HepG2 (cell line): ENCODE data around the gene DCAKD. TPM values are rescaled to one million over a fixed set of nuclear protein-coding genes. Genes with fewer than 3 reads are reported as not detected.

Experiments
- ASH2L ChIP-seq: fragments of 300-600, 200-600 bp; sonication (generic); IDR thresholded peaks from 2 replicates; pipeline ENCODE4 v1.7.0; 2017; ENCODE audit warnings: low read depth, mild to moderate bottlenecking, moderate library complexity, mixed read lengths, low read length; ENCODE audit not compliant: insufficient read length
- FOXA1 ChIP-seq, 2 experiments: fragments of 450-650 bp in 1 of 2; sonication (generic) in 1 of 2; formaldehyde crosslinking in 1 of 2; IDR thresholded peaks; 2 replicates each; pipeline versions ENCODE4 v1.4.0 to v1.6.1; 2016 to 2020; ENCODE audit warnings: missing genetic modification reagents in 1 of 2
- FOXP1 ChIP-seq, 2 experiments: fragments of 450-650 bp in 1 of 2; IDR thresholded peaks; 2 replicates each; pipeline ENCODE4 v1.6.1; 2017 to 2018; ENCODE audit warnings: antibody characterized with exemption in 1 of 2
- HDAC6 ChIP-seq: fragments of 200-600 bp; sonication (generic); IDR thresholded peaks from 2 replicates; pipeline ENCODE4 v1.7.0; 2017; ENCODE audit warnings: mild to moderate bottlenecking, antibody characterized with exemption, low read length, low read depth
- HES4 ChIP-seq: sonication (generic); formaldehyde crosslinking; IDR thresholded peaks from 2 replicates; pipeline ENCODE4 v1.9.0; 2021; ENCODE audit warnings: mild to moderate bottlenecking, missing genetic modification reagents, borderline replicate concordance
- MAFG ChIP-seq: sonication (generic); formaldehyde crosslinking; IDR thresholded peaks from 2 replicates; pipeline ENCODE4 v1.5.1; 2020; ENCODE audit warnings: mild to moderate bottlenecking, missing genetic modification reagents
- MYNN ChIP-seq: sonication (generic); formaldehyde crosslinking; IDR thresholded peaks from 2 replicates; pipeline ENCODE4 v1.4.0; 2020; ENCODE audit warnings: mild to moderate bottlenecking, low read depth, missing genetic modification reagents
- MZF1 ChIP-seq: sonication (generic); formaldehyde crosslinking; IDR thresholded peaks from 2 replicates; pipeline ENCODE4 v1.8.1; 2023; ENCODE audit warnings: mild to moderate bottlenecking, missing genetic modification reagents, borderline replicate concordance
- NFATC3 ChIP-seq: sonication (generic); formaldehyde crosslinking; IDR thresholded peaks from 2 replicates; pipeline ENCODE4 v1.5.1; 2020; ENCODE audit warnings: mild to moderate bottlenecking, missing genetic modification reagents
- NR0B2 ChIP-seq: sonication (generic); formaldehyde crosslinking; IDR thresholded peaks from 2 replicates; pipeline ENCODE4 v1.4.0; 2020; ENCODE audit warnings: mild to moderate bottlenecking, missing genetic modification reagents
- POLR2AphosphoS2 ChIP-seq: IDR thresholded peaks from 2 replicates; pipeline ENCODE4 v1.6.1; 2011; ENCODE audit warnings: low read depth, low read length, improper control_type of control experiment
- RORA ChIP-seq: sonication (generic); formaldehyde crosslinking; IDR thresholded peaks from 2 replicates; pipeline ENCODE4 v1.5.0; 2020; ENCODE audit warnings: mild to moderate bottlenecking, missing genetic modification reagents, moderate library complexity
- SRF ChIP-seq: IDR thresholded peaks from 2 replicates; pipeline ENCODE4 v1.6.1; 2011; ENCODE audit warnings: mild to moderate bottlenecking, low read depth, low read length, moderate library complexity
- ZMYM4 ChIP-seq: sonication (generic); formaldehyde crosslinking; IDR thresholded peaks from 2 replicates; pipeline ENCODE4 v1.8.1; 2023; ENCODE audit warnings: mild to moderate bottlenecking, missing genetic modification reagents
- ZNF44 ChIP-seq: sonication (generic); formaldehyde crosslinking; IDR thresholded peaks from 2 replicates; pipeline ENCODE4 v1.5.1; 2020; ENCODE audit warnings: mild to moderate bottlenecking, missing genetic modification reagents
- ZNF749 ChIP-seq: sonication (generic); formaldehyde crosslinking; IDR thresholded peaks from 2 replicates; pipeline ENCODE4 v1.8.0; 2022; ENCODE audit warnings: mild to moderate bottlenecking, missing genetic modification reagents, moderate library complexity, borderline replicate concordance
- ZNF839 ChIP-seq: sonication (generic); formaldehyde crosslinking; IDR thresholded peaks from 2 replicates; pipeline ENCODE4 v1.4.0; 2020; ENCODE audit warnings: missing genetic modification reagents, mild to moderate bottlenecking, borderline replicate concordance
- polyA plus RNA-seq, 8 experiments: library from polyadenylated mRNA; depleted of rRNA in 3 of 8; stranded (reverse) in 7 of 8; unstranded in 1 of 8; fragments of >200 nt; fragmentation: Illumina TruSeq in 4 of 8; extraction: Trizol in 4 of 8; gene quantifications; 2 replicates each; pipeline versions ENCODE4 v1.2.1 to v1.2.3, GENCODE V29; 2011 to 2016; ENCODE audit warnings: low read depth in 4 of 8, missing spikeins in 1 of 8, mixed read lengths in 1 of 8; ENCODE audit not compliant: insufficient read depth in 1 of 8
- total RNA-seq, 5 experiments: library from RNA; depleted of rRNA; stranded (reverse); fragments of >200 nt; fragmentation: Illumina TruSeq; extraction: Trizol; gene quantifications; 2 replicates each; pipeline ENCODE4 v1.2.3, GENCODE V29; 2016; ENCODE audit warnings: low read depth in 1 of 5
- TF ChIP-seq, protein P1 (sequence below): sonication (generic); formaldehyde crosslinking; IDR thresholded peaks from 2 replicates; pipeline ENCODE4 v1.5.0; 2020; ENCODE audit warnings: missing genetic modification reagents
- TF ChIP-seq, protein P2 (sequence below): sonication (generic); formaldehyde crosslinking; IDR thresholded peaks from 2 replicates; pipeline ENCODE4 v1.4.0; 2020; ENCODE audit warnings: mild to moderate bottlenecking, low read depth, missing genetic modification reagents
- TF ChIP-seq, protein P3 (sequence below): sonication (generic); formaldehyde crosslinking; IDR thresholded peaks from 2 replicates; pipeline ENCODE4 v1.4.0; 2020; ENCODE audit warnings: mild to moderate bottlenecking, missing genetic modification reagents, borderline replicate concordance
- TF ChIP-seq, protein P4 (sequence below): sonication (generic); formaldehyde crosslinking; IDR thresholded peaks from 2 replicates; pipeline ENCODE4 v1.8.1; 2023; ENCODE audit warnings: missing genetic modification reagents, inconsistent platforms, borderline replicate concordance

The DCAKD gene
- total and polyA plus RNA-seq, 2 of the 13 experiments (the other 11 are each of a cell fraction or from before 2014, with no cell fraction given), result 25.9 to 29.2 TPM

- TF ChIP-seq FOXA1 (IDR thresholded peaks at IDR 0.05) (no peak), FOXA1 (CRISPR knock-in tag; IDR thresholded peaks at IDR 0.05) (peak; percentile 69), MAFG (CRISPR knock-in tag) (no peak), FOXP1 (IDR thresholded peaks at IDR 0.05) (no peak), FOXP1 (CRISPR knock-in tag; IDR thresholded peaks at IDR 0.05) (peak; percentile 31), RORA (CRISPR knock-in tag) (no peak), ASH2L (peak; percentile 62), NFATC3 (CRISPR knock-in tag) (no peak), ZNF749 (CRISPR knock-in tag) (no peak), NR0B2 (CRISPR knock-in tag) (no peak), MZF1 (no peak), ZNF44 (CRISPR knock-in tag) (no peak), ZNF839 (CRISPR knock-in tag) (no peak), ZMYM4 (CRISPR knock-in tag) (no peak), POLR2AphosphoS2 (no peak), HES4 (CRISPR knock-in tag) (no peak), HDAC6 (no peak), SRF (no peak), MYNN (no peak)
- TF ChIP-seq, protein P1, sequence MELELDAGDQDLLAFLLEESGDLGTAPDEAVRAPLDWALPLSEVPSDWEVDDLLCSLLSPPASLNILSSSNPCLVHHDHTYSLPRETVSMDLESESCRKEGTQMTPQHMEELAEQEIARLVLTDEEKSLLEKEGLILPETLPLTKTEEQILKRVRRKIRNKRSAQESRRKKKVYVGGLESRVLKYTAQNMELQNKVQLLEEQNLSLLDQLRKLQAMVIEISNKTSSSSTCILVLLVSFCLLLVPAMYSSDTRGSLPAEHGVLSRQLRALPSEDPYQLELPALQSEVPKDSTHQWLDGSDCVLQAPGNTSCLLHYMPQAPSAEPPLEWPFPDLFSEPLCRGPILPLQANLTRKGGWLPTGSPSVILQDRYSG, result no peak
- TF ChIP-seq, protein P2, sequence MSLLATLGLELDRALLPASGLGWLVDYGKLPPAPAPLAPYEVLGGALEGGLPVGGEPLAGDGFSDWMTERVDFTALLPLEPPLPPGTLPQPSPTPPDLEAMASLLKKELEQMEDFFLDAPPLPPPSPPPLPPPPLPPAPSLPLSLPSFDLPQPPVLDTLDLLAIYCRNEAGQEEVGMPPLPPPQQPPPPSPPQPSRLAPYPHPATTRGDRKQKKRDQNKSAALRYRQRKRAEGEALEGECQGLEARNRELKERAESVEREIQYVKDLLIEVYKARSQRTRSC (CRISPR knock-in tag), result no peak
- TF ChIP-seq, protein P3, sequence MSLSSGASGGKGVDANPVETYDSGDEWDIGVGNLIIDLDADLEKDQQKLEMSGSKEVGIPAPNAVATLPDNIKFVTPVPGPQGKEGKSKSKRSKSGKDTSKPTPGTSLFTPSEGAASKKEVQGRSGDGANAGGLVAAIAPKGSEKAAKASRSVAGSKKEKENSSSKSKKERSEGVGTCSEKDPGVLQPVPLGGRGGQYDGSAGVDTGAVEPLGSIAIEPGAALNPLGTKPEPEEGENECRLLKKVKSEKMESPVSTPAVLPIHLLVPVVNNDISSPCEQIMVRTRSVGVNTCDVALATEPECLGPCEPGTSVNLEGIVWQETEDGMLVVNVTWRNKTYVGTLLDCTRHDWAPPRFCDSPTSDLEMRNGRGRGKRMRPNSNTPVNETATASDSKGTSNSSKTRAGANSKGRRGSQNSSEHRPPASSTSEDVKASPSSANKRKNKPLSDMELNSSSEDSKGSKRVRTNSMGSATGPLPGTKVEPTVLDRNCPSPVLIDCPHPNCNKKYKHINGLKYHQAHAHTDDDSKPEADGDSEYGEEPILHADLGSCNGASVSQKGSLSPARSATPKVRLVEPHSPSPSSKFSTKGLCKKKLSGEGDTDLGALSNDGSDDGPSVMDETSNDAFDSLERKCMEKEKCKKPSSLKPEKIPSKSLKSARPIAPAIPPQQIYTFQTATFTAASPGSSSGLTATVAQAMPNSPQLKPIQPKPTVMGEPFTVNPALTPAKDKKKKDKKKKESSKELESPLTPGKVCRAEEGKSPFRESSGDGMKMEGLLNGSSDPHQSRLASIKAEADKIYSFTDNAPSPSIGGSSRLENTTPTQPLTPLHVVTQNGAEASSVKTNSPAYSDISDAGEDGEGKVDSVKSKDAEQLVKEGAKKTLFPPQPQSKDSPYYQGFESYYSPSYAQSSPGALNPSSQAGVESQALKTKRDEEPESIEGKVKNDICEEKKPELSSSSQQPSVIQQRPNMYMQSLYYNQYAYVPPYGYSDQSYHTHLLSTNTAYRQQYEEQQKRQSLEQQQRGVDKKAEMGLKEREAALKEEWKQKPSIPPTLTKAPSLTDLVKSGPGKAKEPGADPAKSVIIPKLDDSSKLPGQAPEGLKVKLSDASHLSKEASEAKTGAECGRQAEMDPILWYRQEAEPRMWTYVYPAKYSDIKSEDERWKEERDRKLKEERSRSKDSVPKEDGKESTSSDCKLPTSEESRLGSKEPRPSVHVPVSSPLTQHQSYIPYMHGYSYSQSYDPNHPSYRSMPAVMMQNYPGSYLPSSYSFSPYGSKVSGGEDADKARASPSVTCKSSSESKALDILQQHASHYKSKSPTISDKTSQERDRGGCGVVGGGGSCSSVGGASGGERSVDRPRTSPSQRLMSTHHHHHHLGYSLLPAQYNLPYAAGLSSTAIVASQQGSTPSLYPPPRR (CRISPR knock-in tag), result no peak
- TF ChIP-seq, protein P4, sequence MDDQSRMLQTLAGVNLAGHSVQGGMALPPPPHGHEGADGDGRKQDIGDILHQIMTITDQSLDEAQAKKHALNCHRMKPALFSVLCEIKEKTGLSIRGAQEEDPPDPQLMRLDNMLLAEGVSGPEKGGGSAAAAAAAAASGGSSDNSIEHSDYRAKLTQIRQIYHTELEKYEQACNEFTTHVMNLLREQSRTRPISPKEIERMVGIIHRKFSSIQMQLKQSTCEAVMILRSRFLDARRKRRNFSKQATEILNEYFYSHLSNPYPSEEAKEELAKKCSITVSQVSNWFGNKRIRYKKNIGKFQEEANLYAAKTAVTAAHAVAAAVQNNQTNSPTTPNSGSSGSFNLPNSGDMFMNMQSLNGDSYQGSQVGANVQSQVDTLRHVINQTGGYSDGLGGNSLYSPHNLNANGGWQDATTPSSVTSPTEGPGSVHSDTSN (CRISPR knock-in tag), result no peak
Measured at GRCh38 chr17:44981221-44981968, 70.0 kb downstream of the DCAKD start (continued).
